CD14-positive monocyte (primary cell): Measurements from ENCODE around the gene CARNS1. TPM values are rescaled to one million over a fixed set of nuclear protein-coding genes. Genes with fewer than 3 reads are reported as not detected.

Source experiments
- DNase-seq, 3 donors: peaks; one replicate each; pipeline ENCODE4 v3.0.0-alpha.2; 2011 to 2022
- H2AFZ ChIP-seq: 2 replicates; pipeline ENCODE4 v1.6.0; 2012; ENCODE audit warnings: mild to moderate bottlenecking, low read depth, low read length, inconsistent platforms; ENCODE audit not compliant: insufficient read depth, poor library complexity, severe bottlenecking
- H3K27ac ChIP-seq, 2 donors: 1 replicate in 1 of 2; 2 replicates in 1 of 2; pipeline ENCODE4 v1.5.1; 2012 to 2013; ENCODE audit warnings: low read length in 2 of 2, control low read depth in 1 of 2, inconsistent platforms in 1 of 2, low read depth in 1 of 2, mild to moderate bottlenecking in 1 of 2
- H3K27me3 ChIP-seq, 2 donors: one replicate each; pipeline versions ENCODE4 v1.6.0 to v1.6.1; 2011 to 2013; ENCODE audit warnings: low read length in 2 of 2; ENCODE audit not compliant: control insufficient read depth in 2 of 2, insufficient read depth in 2 of 2
- H3K36me3 ChIP-seq, 2 donors: replicated peaks in 1 of 2; 1 replicate in 1 of 2; 2 replicates in 1 of 2; pipeline versions ENCODE4 v1.5.1 to v1.6.1; 2012 to 2013; ENCODE audit warnings: low read length in 2 of 2, control low read depth in 1 of 2, inconsistent platforms in 1 of 2, mild to moderate bottlenecking in 1 of 2; ENCODE audit not compliant: insufficient read depth in 2 of 2, control insufficient read depth in 1 of 2
- H3K4me1 ChIP-seq, 2 donors: 1 replicate in 1 of 2; 2 replicates in 1 of 2; pipeline versions ENCODE4 v1.5.1 to v1.6.1; 2012 to 2013; ENCODE audit warnings: low read length in 2 of 2, control low read depth in 1 of 2, inconsistent platforms in 1 of 2, mild to moderate bottlenecking in 1 of 2, moderate library complexity in 1 of 2; ENCODE audit not compliant: insufficient read depth in 2 of 2, control insufficient read depth in 1 of 2
- H3K4me2 ChIP-seq: replicated peaks from 2 replicates; pipeline ENCODE3; 2012; ENCODE audit warnings: low read length, moderate library complexity, mild to moderate bottlenecking; ENCODE audit not compliant: poor library complexity, severe bottlenecking; ENCODE audit errors: extremely low read depth
- H3K4me3 ChIP-seq, 3 experiments: fragments of 200-600 bp in 1 of 3; sonication (generic) in 1 of 3; replicated peaks in 1 of 3; 1 replicate in 2 of 3; 2 replicates in 1 of 3; pipeline ENCODE4 v1.5.1; 2011 to 2013; ENCODE audit warnings: low read length in 3 of 3, mild to moderate bottlenecking in 3 of 3, control low read depth in 2 of 3, low read depth in 2 of 3, inconsistent platforms in 1 of 3, moderate library complexity in 1 of 3
- H3K79me2 ChIP-seq: 2 replicates; pipeline ENCODE4 v1.6.0; 2012; ENCODE audit warnings: mild to moderate bottlenecking, control low read depth, inconsistent platforms, low read length, moderate library complexity; ENCODE audit not compliant: insufficient read depth
- H3K9ac ChIP-seq: 2 replicates; pipeline ENCODE4 v1.6.0; 2017; ENCODE audit warnings: low read length, mild to moderate bottlenecking; ENCODE audit not compliant: insufficient read depth, poor library complexity, severe bottlenecking
- H3K9me3 ChIP-seq, 2 donors: replicated peaks in 1 of 2; 1 replicate in 1 of 2; 2 replicates in 1 of 2; pipeline versions ENCODE4 v1.5.1 to v1.6.1; 2012 to 2013; ENCODE audit warnings: low read length in 2 of 2, control low read depth in 1 of 2; ENCODE audit not compliant: control insufficient read depth in 1 of 2, insufficient read depth in 1 of 2
- H4K20me1 ChIP-seq: 2 replicates; pipeline ENCODE4 v1.6.0; 2012; ENCODE audit warnings: mild to moderate bottlenecking, low read length, control low read depth, moderate library complexity; ENCODE audit not compliant: insufficient read depth
- H3K27ac Mint-ChIP-seq, 7 donors: one replicate each; pipeline ENCODE4 v1.8.0; 2020; ENCODE audit warnings: mild to moderate bottlenecking in 7 of 7, mixed read lengths in 7 of 7, moderate library complexity in 6 of 7, inconsistent platforms in 2 of 7
- H3K27me3 Mint-ChIP-seq, 3 donors: one replicate each; pipeline ENCODE4 v1.8.0; 2021 to 2022; ENCODE audit warnings: low read depth in 3 of 3, mild to moderate bottlenecking in 3 of 3, mixed read lengths in 3 of 3, moderate library complexity in 3 of 3, inconsistent platforms in 1 of 3
- H3K36me3 Mint-ChIP-seq, 2 donors: one replicate each; pipeline ENCODE4 v1.8.0; 2020; ENCODE audit warnings: mixed read lengths in 2 of 2, inconsistent platforms in 1 of 2, mild to moderate bottlenecking in 1 of 2
- H3K4me1 Mint-ChIP-seq: one replicate; pipeline ENCODE4 v1.8.0; 2020; ENCODE audit warnings: mild to moderate bottlenecking, mixed read lengths
- H3K4me3 Mint-ChIP-seq, 2 donors: one replicate each; pipeline ENCODE4 v1.8.0; 2020; ENCODE audit warnings: mild to moderate bottlenecking in 2 of 2, mixed read lengths in 2 of 2, moderate library complexity in 1 of 2
- H3K9me3 Mint-ChIP-seq, 7 donors: one replicate each; pipeline ENCODE4 v1.8.0; 2020 to 2022; ENCODE audit warnings: mixed read lengths in 7 of 7, mild to moderate bottlenecking in 6 of 7, moderate library complexity in 6 of 7, inconsistent platforms in 2 of 7
- WGBS: methylation state at CpG from one replicate; pipeline ENCODE4 v1.1.5; 2013; ENCODE audit warnings: missing lambda C conversion rate; ENCODE audit not compliant: insufficient coverage; 5-methylcytosine and 5-hydroxymethylcytosine counted together
- intact Hi-C, 2 donors: fragments of 100-400 bp; cut with micrococcal nuclease; formaldehyde crosslinking; loops; one replicate each; pipeline versions ENCODE4 v1.15.0 to v1.15.1; 2023
- polyA plus RNA-seq, 3 donors: library from polyadenylated mRNA; depleted of rRNA in 1 of 3; unstranded in 2 of 3; stranded (reverse) in 1 of 3; fragments of 300-500 nt in 2 of 3; fragments of >200 nt in 1 of 3; fragmentation: Illumina TruSeq in 2 of 3; gene quantifications; 1 replicate in 2 of 3; 2 replicates in 1 of 3; pipeline ENCODE4 v1.2.3, GENCODE V29; 2012 to 2021
- TF ChIP-seq, protein P1 (sequence below): fragments of 200-600 bp; IDR thresholded peaks from one replicate; pipeline ENCODE4 v1.8.0; 2022; ENCODE audit warnings: antibody characterized with exemption, mild to moderate bottlenecking

The CARNS1 gene
- polyA plus RNA-seq, 3 donors, result 0.09 TPM; not detected in 2

DNA sequence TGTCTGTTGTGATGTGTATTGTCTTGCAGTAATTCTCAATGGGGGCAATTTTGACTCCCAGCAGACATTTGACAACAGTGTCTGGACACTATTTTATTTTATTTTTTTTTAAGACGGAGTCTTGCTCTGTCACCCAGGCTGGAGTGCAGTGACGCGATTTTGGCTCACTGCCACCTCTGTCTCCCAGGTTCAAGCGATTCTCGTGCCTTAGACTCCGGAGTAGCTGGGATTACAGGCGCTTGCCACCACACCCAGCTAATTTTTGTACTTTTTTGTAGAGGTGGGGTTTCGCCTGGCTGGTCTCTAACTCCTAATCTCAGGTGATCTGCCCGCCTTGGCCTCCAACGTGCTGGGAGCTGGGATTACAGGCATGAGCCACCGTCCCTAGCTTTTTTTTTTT, 14.2 kb downstream of the CARNS1 start:
- 93% methylated on average over 3 of the region's 11 CpGs for WGBS

DNA sequence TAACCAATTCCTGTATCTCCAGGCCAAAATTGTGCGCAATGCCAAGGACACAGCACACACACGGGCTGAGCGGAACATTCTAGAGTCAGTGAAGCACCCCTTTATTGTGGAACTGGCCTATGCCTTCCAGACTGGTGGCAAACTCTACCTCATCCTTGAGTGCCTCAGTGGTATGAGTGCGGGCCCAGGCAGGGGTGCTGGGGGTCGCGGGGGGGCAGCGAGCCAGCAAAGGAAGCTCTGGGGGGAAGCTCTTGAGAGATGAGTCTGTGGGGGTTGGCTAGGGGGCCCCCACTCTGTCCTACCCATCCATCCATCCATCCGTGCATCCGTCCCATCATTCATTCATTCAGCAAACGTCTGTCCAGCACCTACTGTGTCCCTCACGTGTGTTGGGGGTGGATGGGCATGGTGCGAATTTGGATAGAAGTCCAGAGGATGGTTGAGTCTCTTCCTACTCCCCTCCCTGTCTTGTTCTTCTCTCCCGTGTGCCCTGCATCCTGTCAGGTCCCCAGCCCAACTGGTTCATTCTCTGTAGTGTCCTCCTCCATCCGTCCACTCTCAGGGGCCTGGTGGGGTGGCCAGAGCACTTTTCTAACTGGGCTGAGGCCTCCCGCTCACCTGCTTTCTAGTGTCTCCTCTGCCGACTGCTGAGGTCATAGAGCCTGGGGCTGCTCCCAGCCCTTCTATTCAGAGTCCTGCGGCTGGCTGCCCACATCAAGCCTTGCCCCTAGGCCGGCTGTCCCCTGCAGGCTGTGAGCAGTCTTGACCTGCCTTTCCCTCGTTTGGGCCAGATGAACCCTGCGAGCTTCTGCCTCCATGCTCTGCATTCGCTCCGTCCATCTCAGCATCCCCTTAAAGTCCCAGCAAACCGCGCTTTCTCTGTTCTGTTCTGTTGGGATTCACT, 16.1 kb downstream of the CARNS1 start:
- peaks cover 21 to 24% of the 10 kb centered on the region in 2 donors for H3K4me1 ChIP-seq
- no peak overlapping the region for H2AFZ ChIP-seq
- no peak overlapping the region for H3K4me2 ChIP-seq
- H3K9me3 Mint-ChIP-seq, result peaks cover 0 to 2% (median 0%) of the 10 kb centered on the region in 7 donors
- peaks cover 16% of the 10 kb centered on the region for H3K79me2 ChIP-seq
- WGBS, result 94% methylated on average over 12 of the region's 24 CpGs
- H3K4me3 ChIP-seq, result no peak overlapping the region
- DNase-seq, result no peak
- peaks cover 22% of the 10 kb centered on the region for H3K4me1 Mint-ChIP-seq
- TF ChIP-seq, protein P1, sequence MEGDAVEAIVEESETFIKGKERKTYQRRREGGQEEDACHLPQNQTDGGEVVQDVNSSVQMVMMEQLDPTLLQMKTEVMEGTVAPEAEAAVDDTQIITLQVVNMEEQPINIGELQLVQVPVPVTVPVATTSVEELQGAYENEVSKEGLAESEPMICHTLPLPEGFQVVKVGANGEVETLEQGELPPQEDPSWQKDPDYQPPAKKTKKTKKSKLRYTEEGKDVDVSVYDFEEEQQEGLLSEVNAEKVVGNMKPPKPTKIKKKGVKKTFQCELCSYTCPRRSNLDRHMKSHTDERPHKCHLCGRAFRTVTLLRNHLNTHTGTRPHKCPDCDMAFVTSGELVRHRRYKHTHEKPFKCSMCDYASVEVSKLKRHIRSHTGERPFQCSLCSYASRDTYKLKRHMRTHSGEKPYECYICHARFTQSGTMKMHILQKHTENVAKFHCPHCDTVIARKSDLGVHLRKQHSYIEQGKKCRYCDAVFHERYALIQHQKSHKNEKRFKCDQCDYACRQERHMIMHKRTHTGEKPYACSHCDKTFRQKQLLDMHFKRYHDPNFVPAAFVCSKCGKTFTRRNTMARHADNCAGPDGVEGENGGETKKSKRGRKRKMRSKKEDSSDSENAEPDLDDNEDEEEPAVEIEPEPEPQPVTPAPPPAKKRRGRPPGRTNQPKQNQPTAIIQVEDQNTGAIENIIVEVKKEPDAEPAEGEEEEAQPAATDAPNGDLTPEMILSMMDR, result no peak
- peaks cover 35 to 57% of the 10 kb centered on the region in 2 donors for H3K36me3 Mint-ChIP-seq
- intact Hi-C loops, result no loop called here
- no peak overlapping the region for H3K27ac ChIP-seq
- peaks cover 33% of the 10 kb centered on the region for H4K20me1 ChIP-seq
- no peak overlapping the region for H3K9ac ChIP-seq
- H3K4me3 Mint-ChIP-seq, result no peak overlapping the region
- peak overlapping the region in 3 of 7 donors; percentile 60 to 77 (median 76) for H3K27ac Mint-ChIP-seq
- peaks cover 44 to 61% of the 10 kb centered on the region in 2 donors for H3K36me3 ChIP-seq
- H3K9me3 ChIP-seq, result no peaks in the 10 kb centered on the region
- no peaks in the 10 kb centered on the region for H3K27me3 Mint-ChIP-seq
- H3K27me3 ChIP-seq, result no peaks in the 10 kb centered on the region

More for the DNA sequence above, 14.2 kb downstream of the CARNS1 start:
- Histone ChIP-seq H4K20me1 (peaks cover 14% of the 10 kb centered on the region), H3K4me2 (no peak overlapping the region), H3K9me3 (no peaks in the 10 kb centered on the region), H3K4me3 (peak overlapping the region in 1 of 3 experiments; percentile 93), H3K79me2 (peaks cover 16% of the 10 kb centered on the region), H2AFZ (no peak overlapping the region), H3K27me3 (no peaks in the 10 kb centered on the region), H3K27ac (no peak overlapping the region), H3K9ac (no peak overlapping the region), H3K4me1 (peaks cover 16 to 20% of the 10 kb centered on the region in 2 donors), H3K36me3 (peaks cover 37 to 42% of the 10 kb centered on the region in 2 donors)
- Mint-ChIP-seq H3K4me1 (peaks cover 16% of the 10 kb centered on the region), H3K27ac (peak overlapping the region in 3 of 7 donors; percentile 10 to 20 (median 12)), H3K36me3 (peaks cover 29 to 47% of the 10 kb centered on the region in 2 donors), H3K27me3 (peaks cover 0 to 3% (median 0%) of the 10 kb centered on the region in 3 donors), H3K4me3 (no peak overlapping the region), H3K9me3 (peaks cover 0 to 2% (median 0%) of the 10 kb centered on the region in 7 donors)
- TF ChIP-seq, protein P1, result no peak
- DNase-seq, result no peak
- intact Hi-C loops, result loop anchor here (2.0 to 5.0 kb wide), 4 partner anchors 35 to 78 kb away; partner anchors contain the start of genes CDK2AP2 (in 1 of the 2), PITPNM1 (in 1 of the 2), RAD9A (in 1 of the 2) and TMEM134 (in 1 of the 2)
